ENCODE data around the gene OBSCN.

GRCh38 chr1:228190182-228190581, 17.7 kb upstream of the OBSCN start:
- TF ChIP-seq, protein P1, sequence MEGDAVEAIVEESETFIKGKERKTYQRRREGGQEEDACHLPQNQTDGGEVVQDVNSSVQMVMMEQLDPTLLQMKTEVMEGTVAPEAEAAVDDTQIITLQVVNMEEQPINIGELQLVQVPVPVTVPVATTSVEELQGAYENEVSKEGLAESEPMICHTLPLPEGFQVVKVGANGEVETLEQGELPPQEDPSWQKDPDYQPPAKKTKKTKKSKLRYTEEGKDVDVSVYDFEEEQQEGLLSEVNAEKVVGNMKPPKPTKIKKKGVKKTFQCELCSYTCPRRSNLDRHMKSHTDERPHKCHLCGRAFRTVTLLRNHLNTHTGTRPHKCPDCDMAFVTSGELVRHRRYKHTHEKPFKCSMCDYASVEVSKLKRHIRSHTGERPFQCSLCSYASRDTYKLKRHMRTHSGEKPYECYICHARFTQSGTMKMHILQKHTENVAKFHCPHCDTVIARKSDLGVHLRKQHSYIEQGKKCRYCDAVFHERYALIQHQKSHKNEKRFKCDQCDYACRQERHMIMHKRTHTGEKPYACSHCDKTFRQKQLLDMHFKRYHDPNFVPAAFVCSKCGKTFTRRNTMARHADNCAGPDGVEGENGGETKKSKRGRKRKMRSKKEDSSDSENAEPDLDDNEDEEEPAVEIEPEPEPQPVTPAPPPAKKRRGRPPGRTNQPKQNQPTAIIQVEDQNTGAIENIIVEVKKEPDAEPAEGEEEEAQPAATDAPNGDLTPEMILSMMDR (IDR thresholded peaks at IDR 0.05): no peak
- no peak for TF ChIP-seq EZH2phosphoT487 (IDR thresholded peaks at IDR 0.05)
- TF ChIP-seq EZH2 (IDR thresholded peaks at IDR 0.05): no peak
